Measurements from ENCODE around the gene CCDC93. TPM values are rescaled to one million over a fixed set of nuclear protein-coding genes. Genes with fewer than 3 reads are reported as not detected.

The CCDC93 gene
- total RNA-seq, 1 experiment from 2014 or later, result 27.2 TPM

DNA sequence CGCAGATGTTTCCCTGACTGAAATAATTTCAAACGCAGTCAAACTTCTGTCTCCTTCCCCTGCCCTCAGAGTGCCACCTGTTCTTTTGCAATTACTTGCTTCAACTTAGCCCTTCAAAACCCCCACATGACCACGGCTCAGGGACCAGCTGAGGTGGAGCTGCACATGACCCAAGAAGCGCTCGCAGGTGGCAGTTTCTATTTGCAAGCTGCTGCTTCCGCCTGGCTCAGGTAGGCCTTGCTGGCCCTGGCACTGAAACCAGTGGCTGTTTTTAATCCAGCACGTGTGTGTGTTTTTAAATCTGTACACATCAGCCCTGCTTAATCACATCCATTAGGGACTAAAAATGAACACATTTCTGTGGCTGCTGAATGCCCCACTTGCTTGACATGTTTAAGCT is 95.3 kb downstream of the CCDC93 start:
- no peak for DNase-seq (ENCODE audit: low spot score)
- no peaks in the 10 kb centered on the region for H3K27me3 ChIP-seq (replicated peaks; ENCODE audit: insufficient read depth, low read depth, low read length, poor library complexity)
- POLR2A ChIA-PET (ENCODE audit: low non-redundant PET), result no interaction called here
- TF ChIP-seq, protein P1, sequence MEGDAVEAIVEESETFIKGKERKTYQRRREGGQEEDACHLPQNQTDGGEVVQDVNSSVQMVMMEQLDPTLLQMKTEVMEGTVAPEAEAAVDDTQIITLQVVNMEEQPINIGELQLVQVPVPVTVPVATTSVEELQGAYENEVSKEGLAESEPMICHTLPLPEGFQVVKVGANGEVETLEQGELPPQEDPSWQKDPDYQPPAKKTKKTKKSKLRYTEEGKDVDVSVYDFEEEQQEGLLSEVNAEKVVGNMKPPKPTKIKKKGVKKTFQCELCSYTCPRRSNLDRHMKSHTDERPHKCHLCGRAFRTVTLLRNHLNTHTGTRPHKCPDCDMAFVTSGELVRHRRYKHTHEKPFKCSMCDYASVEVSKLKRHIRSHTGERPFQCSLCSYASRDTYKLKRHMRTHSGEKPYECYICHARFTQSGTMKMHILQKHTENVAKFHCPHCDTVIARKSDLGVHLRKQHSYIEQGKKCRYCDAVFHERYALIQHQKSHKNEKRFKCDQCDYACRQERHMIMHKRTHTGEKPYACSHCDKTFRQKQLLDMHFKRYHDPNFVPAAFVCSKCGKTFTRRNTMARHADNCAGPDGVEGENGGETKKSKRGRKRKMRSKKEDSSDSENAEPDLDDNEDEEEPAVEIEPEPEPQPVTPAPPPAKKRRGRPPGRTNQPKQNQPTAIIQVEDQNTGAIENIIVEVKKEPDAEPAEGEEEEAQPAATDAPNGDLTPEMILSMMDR (conservative IDR thresholded peaks at IDR 0.05; ENCODE audit: low read depth, low read length), result no peak
- TF ChIP-seq EZH2 (IDR thresholded peaks at IDR 0.05; ENCODE audit: borderline replicate concordance, low read depth, low read length, poor library complexity, severe bottlenecking), result no peak
- BruUV-seq (replicated peaks), result TSS peak; percentile 16
- no peak overlapping the region for H3K4me3 ChIP-seq (ENCODE audit: low read depth, low read length, poor library complexity, severe bottlenecking)
- peaks cover 20% of the 10 kb centered on the region for H3K36me3 ChIP-seq (ENCODE audit: insufficient read depth, low read length, poor library complexity, severe bottlenecking)
- CTCF ChIA-PET, result no interaction called here
- intact Hi-C loops (cut with micrococcal nuclease; ENCODE audit: unreplicated experiment), result no loop called here
- H3K9me3 ChIP-seq (ENCODE audit: low read depth, low read length, poor library complexity, severe bottlenecking), result no peaks in the 10 kb centered on the region
- no peaks in the 10 kb centered on the region for H3K4me1 ChIP-seq (ENCODE audit: insufficient read depth, low read length, poor library complexity, severe bottlenecking)
- no peak overlapping the region for H3K27ac ChIP-seq (ENCODE audit: low read depth, low read length, poor library complexity, severe bottlenecking)

DNA sequence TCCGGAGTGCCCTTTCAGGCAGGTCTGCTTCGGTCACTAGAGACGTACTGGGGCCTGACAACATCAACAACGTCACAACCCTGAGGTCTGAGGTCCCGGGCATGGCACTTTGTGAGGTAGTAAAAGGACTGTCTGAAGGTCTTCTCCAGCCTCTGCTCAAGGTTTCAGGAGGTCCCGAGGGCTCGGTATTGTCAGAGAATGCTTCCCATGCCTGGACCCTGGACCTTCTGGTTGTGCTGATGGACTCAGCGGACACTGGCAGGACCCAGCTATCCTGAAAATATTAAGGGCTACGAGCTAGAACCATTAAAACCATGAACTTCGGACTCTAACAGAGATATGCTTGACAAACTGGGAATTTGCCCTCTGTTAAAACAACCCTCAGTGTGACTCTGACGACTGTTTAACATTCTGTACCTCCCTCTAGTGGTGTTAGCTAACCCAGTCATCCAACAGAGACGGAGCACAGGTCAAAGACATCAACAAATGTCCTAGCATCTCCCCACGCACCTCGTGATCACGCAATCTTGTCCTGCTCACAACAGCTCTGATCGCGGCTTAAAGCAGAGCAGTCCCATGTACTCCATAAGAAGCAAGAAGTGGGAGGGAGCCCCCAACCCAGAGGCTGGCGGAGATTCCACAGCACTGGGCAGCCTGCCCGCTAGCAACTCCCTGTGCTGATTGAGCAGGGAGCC is 96.5 kb downstream of the CCDC93 start:
- ChIA-PET POLR2A (ENCODE audit: low non-redundant PET) (no interaction called here), CTCF (no interaction called here)
- intact Hi-C loops (cut with micrococcal nuclease; ENCODE audit: unreplicated experiment), result no loop called here

DNA sequence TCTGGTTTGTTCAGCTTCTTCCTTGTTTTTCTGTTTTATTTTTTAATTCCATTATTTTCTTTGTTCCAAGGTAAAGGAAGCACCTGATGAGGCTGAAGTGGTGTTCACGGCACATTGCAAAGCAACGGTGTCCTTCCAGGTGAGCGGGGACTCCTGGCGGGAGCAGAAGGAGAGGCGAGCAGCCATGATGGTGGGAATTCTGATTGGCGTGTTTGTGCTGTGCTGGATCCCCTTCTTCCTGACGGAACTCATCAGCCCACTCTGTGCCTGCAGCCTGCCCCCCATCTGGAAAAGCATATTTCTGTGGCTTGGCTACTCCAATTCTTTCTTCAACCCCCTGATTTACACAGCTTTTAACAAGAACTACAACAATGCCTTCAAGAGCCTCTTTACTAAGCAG is 110.9 kb downstream of the CCDC93 start:
- intact Hi-C loops (cut with micrococcal nuclease; ENCODE audit: unreplicated experiment), result no loop called here
- ChIA-PET CTCF (no interaction called here), POLR2A (ENCODE audit: low non-redundant PET) (no interaction called here)
- Histone ChIP-seq H3K4me1 (ENCODE audit: insufficient read depth, low read length, poor library complexity, severe bottlenecking) (no peaks in the 10 kb centered on the region), H3K36me3 (ENCODE audit: insufficient read depth, low read length, poor library complexity, severe bottlenecking) (no peaks in the 10 kb centered on the region), H3K4me3 (ENCODE audit: low read depth, low read length, poor library complexity, severe bottlenecking) (no peak overlapping the region), H3K9me3 (ENCODE audit: low read depth, low read length, poor library complexity, severe bottlenecking) (no peaks in the 10 kb centered on the region), H3K27me3 (replicated peaks; ENCODE audit: insufficient read depth, low read depth, low read length, poor library complexity) (no peaks in the 10 kb centered on the region), H3K27ac (ENCODE audit: low read depth, low read length, poor library complexity, severe bottlenecking) (no peak overlapping the region)
- no peak for DNase-seq (ENCODE audit: low spot score)
- TF ChIP-seq, protein P1 (conservative IDR thresholded peaks at IDR 0.05; ENCODE audit: low read depth, low read length), result no peak
- TF ChIP-seq EZH2 (IDR thresholded peaks at IDR 0.05; ENCODE audit: borderline replicate concordance, low read depth, low read length, poor library complexity, severe bottlenecking), result no peak
- no TSS peak for BruUV-seq (replicated peaks)

More for the DNA sequence above, 96.5 kb downstream of the CCDC93 start:
- DNase-seq (ENCODE audit: low spot score), result no peak
- H3K27ac ChIP-seq (ENCODE audit: low read depth, low read length, poor library complexity, severe bottlenecking), result no peak overlapping the region
- no peak for TF ChIP-seq EZH2 (IDR thresholded peaks at IDR 0.05; ENCODE audit: borderline replicate concordance, low read depth, low read length, poor library complexity, severe bottlenecking)
- TF ChIP-seq, protein P1 (conservative IDR thresholded peaks at IDR 0.05; ENCODE audit: low read depth, low read length), result peak; percentile 24; the same call in 1 of the 2 replicates
- no peaks in the 10 kb centered on the region for H3K4me1 ChIP-seq (ENCODE audit: insufficient read depth, low read length, poor library complexity, severe bottlenecking)
- peaks cover 16% of the 10 kb centered on the region for H3K36me3 ChIP-seq (ENCODE audit: insufficient read depth, low read length, poor library complexity, severe bottlenecking)
- H3K27me3 ChIP-seq (replicated peaks; ENCODE audit: insufficient read depth, low read depth, low read length, poor library complexity), result no peaks in the 10 kb centered on the region
- H3K9me3 ChIP-seq (ENCODE audit: low read depth, low read length, poor library complexity, severe bottlenecking), result no peaks in the 10 kb centered on the region
- no peak overlapping the region for H3K4me3 ChIP-seq (ENCODE audit: low read depth, low read length, poor library complexity, severe bottlenecking)
- no TSS peak for BruUV-seq (replicated peaks)

All from A673 (cell line).